Upper lobe of left lung (tissue), 4 donors: ENCODE results near the gene POLE4.

ENCODE experiments used
- EP300 ChIP-seq, 4 donors: sonication (generic); formaldehyde crosslinking; IDR thresholded peaks; one replicate each; pipeline ENCODE4 v1.5.1; 2017; ENCODE audit warnings: antibody characterized with exemption in 4 of 4, control low read depth in 2 of 4
- POLR2A ChIP-seq, 4 donors: fragments of 450-650 bp; IDR thresholded peaks; one replicate each; pipeline ENCODE4 v1.5.1; 2016 to 2017; ENCODE audit warnings: antibody characterized with exemption in 4 of 4, mild to moderate bottlenecking in 2 of 4
- POLR2AphosphoS5 ChIP-seq, 2 donors: sonication (generic); formaldehyde crosslinking; IDR thresholded peaks; one replicate each; pipeline ENCODE4 v1.5.1; 2017; ENCODE audit warnings: antibody characterized with exemption in 2 of 2
- TF ChIP-seq, protein P1 (sequence below), 6 experiments: fragments of 450-650 bp in 4 of 6; fragments of 200-600 bp in 2 of 6; sonication (generic) in 2 of 6; IDR thresholded peaks; one replicate each; pipeline ENCODE4 v1.5.1; 2016 to 2019; ENCODE audit warnings: antibody characterized with exemption in 6 of 6

DNA sequence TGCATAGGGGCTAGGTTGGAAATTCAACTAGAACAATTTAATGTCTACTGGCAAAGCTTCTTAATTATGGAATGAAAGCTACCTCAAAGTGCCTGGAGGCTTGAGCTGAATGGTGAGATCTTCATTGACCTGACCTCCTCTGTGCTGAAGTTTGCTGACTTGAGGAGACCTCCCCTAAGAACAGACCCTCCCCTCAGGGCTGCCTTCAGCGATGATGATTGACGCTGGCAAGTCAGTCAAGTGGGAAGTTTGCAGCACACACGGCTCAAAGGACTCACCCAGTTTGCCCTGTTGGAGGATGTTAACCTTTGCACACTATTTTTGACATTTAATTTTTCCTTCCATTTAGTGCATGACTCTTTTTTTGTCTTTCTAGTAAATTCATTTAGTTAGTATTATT is 17.2 kb upstream of the POLE4 start:
- TF ChIP-seq POLR2AphosphoS5 (IDR thresholded peaks at IDR 0.05) (no peak), POLR2A (IDR thresholded peaks at IDR 0.05) (no peak), EP300 (IDR thresholded peaks at IDR 0.05) (no peak)
- TF ChIP-seq, protein P1, sequence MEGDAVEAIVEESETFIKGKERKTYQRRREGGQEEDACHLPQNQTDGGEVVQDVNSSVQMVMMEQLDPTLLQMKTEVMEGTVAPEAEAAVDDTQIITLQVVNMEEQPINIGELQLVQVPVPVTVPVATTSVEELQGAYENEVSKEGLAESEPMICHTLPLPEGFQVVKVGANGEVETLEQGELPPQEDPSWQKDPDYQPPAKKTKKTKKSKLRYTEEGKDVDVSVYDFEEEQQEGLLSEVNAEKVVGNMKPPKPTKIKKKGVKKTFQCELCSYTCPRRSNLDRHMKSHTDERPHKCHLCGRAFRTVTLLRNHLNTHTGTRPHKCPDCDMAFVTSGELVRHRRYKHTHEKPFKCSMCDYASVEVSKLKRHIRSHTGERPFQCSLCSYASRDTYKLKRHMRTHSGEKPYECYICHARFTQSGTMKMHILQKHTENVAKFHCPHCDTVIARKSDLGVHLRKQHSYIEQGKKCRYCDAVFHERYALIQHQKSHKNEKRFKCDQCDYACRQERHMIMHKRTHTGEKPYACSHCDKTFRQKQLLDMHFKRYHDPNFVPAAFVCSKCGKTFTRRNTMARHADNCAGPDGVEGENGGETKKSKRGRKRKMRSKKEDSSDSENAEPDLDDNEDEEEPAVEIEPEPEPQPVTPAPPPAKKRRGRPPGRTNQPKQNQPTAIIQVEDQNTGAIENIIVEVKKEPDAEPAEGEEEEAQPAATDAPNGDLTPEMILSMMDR (IDR thresholded peaks at IDR 0.05), result no peak
